ENCODE results near the gene ESRRG.

DNA sequence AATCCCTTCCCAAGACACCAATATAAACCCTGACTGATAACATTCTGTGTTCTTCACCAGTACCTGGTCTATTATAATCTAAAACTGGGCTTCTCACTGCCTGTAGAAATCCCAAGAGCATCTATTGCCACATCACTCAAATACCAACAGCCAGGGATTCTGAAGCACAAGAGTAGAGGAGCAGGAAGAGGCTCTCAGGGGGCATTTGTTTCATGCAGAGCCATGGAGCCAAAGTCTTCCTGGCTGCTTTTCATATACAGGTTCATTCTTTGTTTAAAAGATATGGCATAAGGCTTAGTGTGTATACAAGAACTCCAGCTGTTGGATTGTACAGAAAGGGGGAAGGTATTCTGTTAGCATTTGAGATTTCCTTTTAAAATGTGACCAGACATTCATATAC is 261.8 kb downstream of the ESRRG start:
- TF ChIP-seq CTCF (IDR thresholded peaks at IDR 0.05; ENCODE audit: poor library complexity, severe bottlenecking) (no peak), EP300 (conservative IDR thresholded peaks at IDR 0.05; ENCODE audit: poor library complexity, severe bottlenecking) (no peak), POLR2AphosphoS5 (IDR thresholded peaks at IDR 0.05) (no peak), MXI1 (conservative IDR thresholded peaks at IDR 0.05; ENCODE audit: poor library complexity, severe bottlenecking) (no peak), EZH2 (IDR thresholded peaks at IDR 0.05; ENCODE audit: borderline replicate concordance, insufficient read depth, low read length, poor library complexity, severe bottlenecking) (no peak)
